ENCODE measurements around the gene EMP2.
"Not testable (repeated sequence)": the region's sequence is repeated elsewhere in the genome, so short reads cannot be mapped to it uniquely, and the experiment has no call there.

The EMP2 gene

DNA sequence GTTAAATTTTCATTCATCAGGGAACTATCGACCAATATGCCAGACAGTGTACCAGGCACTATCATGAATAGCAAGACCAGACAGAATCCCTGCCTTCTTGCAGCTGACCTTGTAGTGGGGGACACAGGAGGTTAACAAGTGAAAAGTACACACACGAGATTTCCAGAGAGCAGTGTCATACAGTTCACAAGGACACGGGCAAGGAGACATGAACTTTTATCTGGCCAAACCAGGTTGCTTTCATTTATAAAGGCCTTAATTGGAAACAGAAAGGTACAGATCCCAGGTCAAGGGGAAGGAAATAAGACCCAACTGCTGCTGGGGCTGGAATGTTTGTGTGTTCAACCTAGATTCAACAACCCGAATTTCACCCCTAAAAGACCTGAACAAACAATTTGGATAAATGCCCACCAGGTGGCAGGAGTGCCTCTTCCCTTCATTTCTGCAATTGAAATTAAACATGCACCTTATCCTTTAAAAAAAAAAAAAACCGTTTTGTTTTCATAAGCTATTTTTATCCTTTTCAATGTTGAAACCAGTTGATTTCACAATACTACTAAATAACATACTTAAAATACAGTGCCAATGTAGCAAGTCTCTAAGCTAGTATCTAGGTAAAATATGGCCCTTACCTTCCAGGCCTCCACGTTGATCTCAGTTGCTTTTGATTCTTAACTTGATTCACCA, 65.9 kb downstream of the EMP2 start:
- Histone ChIP-seq H3K36me3 (ENCODE audit: control insufficient read depth, insufficient read depth, low read length) (no peaks in the 10 kb centered on the region), H3K4me3 (ENCODE audit: insufficient read depth, low read depth, low read length) (no peak overlapping the region), H3K9me3 (ENCODE audit: control insufficient read depth, low read length) (no peaks in the 10 kb centered on the region), H3K27me3 (ENCODE audit: control insufficient read depth, insufficient read depth, low read length, poor library complexity, severe bottlenecking) (no peaks in the 10 kb centered on the region), H3K4me1 (ENCODE audit: control insufficient read depth, insufficient read depth, low read length) (no peaks in the 10 kb centered on the region), H3K27ac (ENCODE audit: insufficient read depth, low read depth, low read length, poor library complexity, severe bottlenecking) (no peak overlapping the region)
- 68 to 70% methylated on average over 6 of the region's 6 CpGs for WGBS, 2 experiments

DNA sequence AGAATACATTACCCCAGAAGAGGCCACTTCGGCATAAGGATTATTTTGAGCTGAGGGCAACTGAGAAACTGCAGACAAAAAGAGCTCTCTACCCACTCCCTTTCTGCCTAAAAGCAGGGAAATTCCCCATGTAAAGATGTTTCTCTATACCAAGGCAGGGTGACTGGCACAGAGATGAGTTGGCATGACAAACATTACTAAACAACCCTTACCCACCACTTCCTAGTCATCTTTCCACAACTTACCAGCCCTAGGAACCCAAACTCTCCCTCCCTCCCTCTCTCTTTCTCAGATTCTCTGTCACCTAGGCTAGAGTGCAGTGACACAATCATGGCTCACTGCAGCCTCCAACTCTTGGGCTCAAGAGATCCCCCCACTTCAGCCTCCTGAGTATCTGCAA, 68.6 kb downstream of the EMP2 start:
- 90 to 96% methylated on average over 1 of the region's 1 CpG for WGBS, 2 experiments
- H3K9me3 ChIP-seq (ENCODE audit: control insufficient read depth, low read length), result no peaks in the 10 kb centered on the region
- H3K27me3 ChIP-seq (ENCODE audit: control insufficient read depth, insufficient read depth, low read length, poor library complexity, severe bottlenecking), result no peaks in the 10 kb centered on the region
- no peaks in the 10 kb centered on the region for H3K36me3 ChIP-seq (ENCODE audit: control insufficient read depth, insufficient read depth, low read length)
- H3K4me1 ChIP-seq (ENCODE audit: control insufficient read depth, insufficient read depth, low read length), result no peaks in the 10 kb centered on the region
- no peak overlapping the region for H3K4me3 ChIP-seq (ENCODE audit: insufficient read depth, low read depth, low read length)
- no peak overlapping the region for H3K27ac ChIP-seq (ENCODE audit: insufficient read depth, low read depth, low read length, poor library complexity, severe bottlenecking)

DNA sequence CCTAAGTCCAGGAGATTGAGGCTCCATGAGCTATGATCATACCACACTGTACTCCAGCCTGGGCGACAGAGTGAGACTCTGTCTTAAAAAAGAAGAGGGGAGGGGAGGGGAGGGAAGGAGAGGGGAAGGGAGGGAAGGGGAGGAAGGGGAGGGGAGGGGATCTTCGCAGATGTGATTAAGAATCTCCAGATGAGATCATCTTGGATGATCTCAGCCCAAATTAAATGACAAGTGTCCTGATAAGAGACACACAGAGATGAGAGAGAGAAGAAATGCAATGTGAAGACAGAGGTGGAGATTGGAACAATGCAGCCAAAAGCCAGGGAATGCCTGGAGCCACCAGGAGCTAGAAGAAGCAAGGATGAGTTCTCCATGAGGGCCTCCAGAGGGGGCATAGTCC, 70.1 kb downstream of the EMP2 start:
- 74 to 87% methylated on average over 2 of the region's 2 CpGs for WGBS, 2 experiments
- no peak overlapping the region for H3K27ac ChIP-seq (ENCODE audit: insufficient read depth, low read depth, low read length, poor library complexity, severe bottlenecking)
- H3K36me3 ChIP-seq (ENCODE audit: control insufficient read depth, insufficient read depth, low read length), result no peaks in the 10 kb centered on the region
- no peaks in the 10 kb centered on the region for H3K9me3 ChIP-seq (ENCODE audit: control insufficient read depth, low read length)
- no peaks in the 10 kb centered on the region for H3K27me3 ChIP-seq (ENCODE audit: control insufficient read depth, insufficient read depth, low read length, poor library complexity, severe bottlenecking)
- H3K4me1 ChIP-seq (ENCODE audit: control insufficient read depth, insufficient read depth, low read length), result no peaks in the 10 kb centered on the region
- no peak overlapping the region for H3K4me3 ChIP-seq (ENCODE audit: insufficient read depth, low read depth, low read length)

DNA sequence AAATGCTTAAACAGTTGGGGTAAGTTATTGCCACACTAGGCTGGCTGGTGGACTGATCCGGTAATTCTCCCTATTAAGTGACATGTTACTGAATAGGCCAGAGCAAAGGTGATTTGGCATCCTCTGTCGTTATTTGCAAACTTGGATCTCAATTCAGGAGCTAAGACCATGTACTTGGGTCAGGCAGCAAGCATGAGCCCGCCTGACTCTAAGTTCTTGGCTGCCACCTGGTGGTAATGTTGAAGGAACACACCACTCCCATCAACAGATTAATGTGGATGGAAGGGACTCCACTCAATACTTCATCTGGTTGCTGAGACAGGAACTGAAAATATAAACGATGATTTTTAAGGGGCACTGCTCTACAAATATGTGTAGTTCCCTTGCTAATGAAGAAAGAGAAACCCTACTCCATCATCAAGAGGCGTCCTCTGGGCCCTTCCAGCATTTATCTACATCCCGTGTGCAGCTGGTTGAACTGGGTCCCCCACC, 70.8 kb downstream of the EMP2 start:
- H3K27ac ChIP-seq (ENCODE audit: insufficient read depth, low read depth, low read length, poor library complexity, severe bottlenecking), result no peak overlapping the region
- H3K27me3 ChIP-seq (ENCODE audit: control insufficient read depth, insufficient read depth, low read length, poor library complexity, severe bottlenecking), result no peaks in the 10 kb centered on the region
- H3K36me3 ChIP-seq (ENCODE audit: control insufficient read depth, insufficient read depth, low read length), result no peaks in the 10 kb centered on the region
- WGBS, 2 experiments, result 21 to 23% methylated on average over 6 of the region's 6 CpGs
- H3K4me1 ChIP-seq (ENCODE audit: control insufficient read depth, insufficient read depth, low read length), result no peaks in the 10 kb centered on the region
- no peaks in the 10 kb centered on the region for H3K9me3 ChIP-seq (ENCODE audit: control insufficient read depth, low read length)
- H3K4me3 ChIP-seq (ENCODE audit: insufficient read depth, low read depth, low read length), result no peak overlapping the region

DNA sequence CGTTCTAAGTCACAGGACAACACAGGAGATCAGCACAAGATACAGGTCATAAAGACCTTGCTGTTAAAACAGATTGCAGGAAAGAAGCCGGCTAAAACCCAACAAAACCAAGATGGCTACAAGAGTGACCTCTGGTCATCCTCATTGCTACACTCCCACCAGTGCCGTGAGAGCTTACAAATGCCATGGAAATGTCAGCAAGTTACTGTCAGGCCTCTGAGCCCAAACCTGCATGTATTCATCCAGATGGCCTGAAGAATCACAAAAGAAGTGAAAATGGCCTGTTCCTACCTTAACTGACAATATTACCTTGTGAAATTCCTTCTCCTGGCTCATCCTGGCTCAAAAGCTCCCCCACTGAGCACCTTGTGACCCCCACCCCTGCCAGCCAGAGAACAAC, 75.1 kb downstream of the EMP2 start:
- not testable (repeated sequence) for H3K36me3 ChIP-seq (ENCODE audit: control insufficient read depth, insufficient read depth, low read length); H3K27ac ChIP-seq (ENCODE audit: insufficient read depth, low read depth, low read length, poor library complexity, severe bottlenecking); H3K4me3 ChIP-seq (ENCODE audit: insufficient read depth, low read depth, low read length); H3K27me3 ChIP-seq (ENCODE audit: control insufficient read depth, insufficient read depth, low read length, poor library complexity, severe bottlenecking); H3K4me1 ChIP-seq (ENCODE audit: control insufficient read depth, insufficient read depth, low read length); H3K9me3 ChIP-seq (ENCODE audit: control insufficient read depth, low read length)
- 76 to 78% methylated on average over 3 of the region's 3 CpGs for WGBS, 2 experiments

DNA sequence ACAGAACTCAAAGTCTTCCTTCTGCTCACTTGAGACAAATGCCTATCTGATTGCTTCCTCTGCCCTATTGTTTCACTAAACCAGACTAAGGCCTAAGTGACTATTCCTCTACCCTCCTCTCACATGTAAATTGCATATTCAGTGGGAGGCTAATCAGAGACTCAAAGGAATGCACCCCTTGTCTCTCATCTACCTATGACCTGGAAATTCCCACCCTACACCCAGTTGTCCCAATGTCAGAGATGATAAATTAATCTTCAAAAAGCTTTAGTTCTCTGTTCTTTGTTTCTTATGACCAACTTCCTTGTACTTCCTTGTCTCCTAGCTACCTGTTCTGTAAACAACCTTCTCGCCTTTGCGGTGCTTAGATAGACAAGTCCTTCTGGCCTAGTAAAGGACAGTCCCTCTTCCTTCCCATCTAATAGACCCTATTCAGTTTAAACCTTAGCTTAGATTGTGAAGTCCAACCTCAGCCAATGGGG, 76.0 kb downstream of the EMP2 start:
- Histone ChIP-seq H3K27ac (ENCODE audit: insufficient read depth, low read depth, low read length, poor library complexity, severe bottlenecking) (no peak overlapping the region), H3K4me3 (ENCODE audit: insufficient read depth, low read depth, low read length) (no peak overlapping the region), H3K27me3 (ENCODE audit: control insufficient read depth, insufficient read depth, low read length, poor library complexity, severe bottlenecking) (no peaks in the 10 kb centered on the region), H3K9me3 (ENCODE audit: control insufficient read depth, low read length) (peaks cover 4% of the 10 kb centered on the region), H3K4me1 (ENCODE audit: control insufficient read depth, insufficient read depth, low read length) (no peaks in the 10 kb centered on the region), H3K36me3 (ENCODE audit: control insufficient read depth, insufficient read depth, low read length) (no peaks in the 10 kb centered on the region)
- WGBS, 2 experiments, result 98 to 100% methylated on average over 2 of the region's 2 CpGs

DNA sequence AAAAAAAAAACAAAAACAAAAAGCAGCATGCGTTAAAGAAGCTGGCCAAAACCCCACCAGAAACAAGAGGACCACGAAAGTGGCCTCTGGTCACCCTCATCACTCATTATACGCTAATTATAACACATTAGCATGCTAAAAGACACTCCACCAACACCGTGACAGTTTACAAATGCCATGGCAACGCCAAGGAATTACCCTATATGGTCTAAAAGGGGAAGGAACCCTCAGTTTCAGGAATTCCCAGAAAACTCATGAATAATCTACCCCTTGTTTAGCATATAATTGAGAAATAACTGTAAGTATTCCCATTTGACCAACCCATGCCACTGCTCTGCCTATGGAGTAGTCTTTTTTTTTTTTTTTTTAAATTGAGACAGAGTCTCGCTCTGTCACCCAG, 77.6 kb downstream of the EMP2 start:
- H3K9me3 ChIP-seq (ENCODE audit: control insufficient read depth, low read length), result peaks cover 4% of the 10 kb centered on the region
- H3K36me3 ChIP-seq (ENCODE audit: control insufficient read depth, insufficient read depth, low read length), result no peaks in the 10 kb centered on the region
- no peak overlapping the region for H3K4me3 ChIP-seq (ENCODE audit: insufficient read depth, low read depth, low read length)
- H3K27ac ChIP-seq (ENCODE audit: insufficient read depth, low read depth, low read length, poor library complexity, severe bottlenecking), result no peak overlapping the region
- WGBS, 2 experiments, result 83 to 91% methylated on average over 6 of the region's 6 CpGs
- no peaks in the 10 kb centered on the region for H3K4me1 ChIP-seq (ENCODE audit: control insufficient read depth, insufficient read depth, low read length)
- H3K27me3 ChIP-seq (ENCODE audit: control insufficient read depth, insufficient read depth, low read length, poor library complexity, severe bottlenecking), result no peaks in the 10 kb centered on the region

DNA sequence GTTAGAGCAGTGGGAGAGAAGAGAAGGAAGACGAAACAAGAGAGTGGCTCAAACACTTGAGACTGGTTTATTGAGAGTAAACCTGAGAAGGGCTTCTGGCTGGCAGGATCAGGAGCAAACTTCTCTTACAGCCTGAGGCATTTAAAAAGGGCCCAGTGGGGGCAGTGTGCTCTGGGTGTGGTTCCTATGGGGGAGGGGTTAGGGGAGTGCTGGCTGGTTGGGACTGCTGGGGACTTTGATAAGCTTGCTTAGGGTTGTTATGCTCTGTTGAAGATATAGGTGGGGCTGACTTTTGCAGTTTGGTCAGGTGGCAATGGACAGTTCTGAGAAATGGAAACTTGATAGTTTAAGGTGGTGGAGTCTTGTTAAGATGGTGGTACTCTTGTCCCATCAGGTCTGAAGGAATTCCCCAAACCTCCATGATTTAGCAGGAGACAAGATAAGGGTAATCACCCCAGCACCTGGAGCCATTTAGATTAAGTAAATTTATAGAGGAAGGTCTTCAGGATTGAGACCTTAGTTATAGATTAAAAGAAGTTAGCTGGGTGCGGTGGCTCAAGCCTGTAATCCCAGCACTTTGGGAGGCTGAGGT, 79.3 kb downstream of the EMP2 start:
- Histone ChIP-seq H3K27me3 (ENCODE audit: control insufficient read depth, insufficient read depth, low read length, poor library complexity, severe bottlenecking) (no peaks in the 10 kb centered on the region), H3K9me3 (ENCODE audit: control insufficient read depth, low read length) (peaks cover 4% of the 10 kb centered on the region), H3K4me1 (ENCODE audit: control insufficient read depth, insufficient read depth, low read length) (no peaks in the 10 kb centered on the region), H3K4me3 (ENCODE audit: insufficient read depth, low read depth, low read length) (no peak overlapping the region), H3K36me3 (ENCODE audit: control insufficient read depth, insufficient read depth, low read length) (no peaks in the 10 kb centered on the region), H3K27ac (ENCODE audit: insufficient read depth, low read depth, low read length, poor library complexity, severe bottlenecking) (no peak overlapping the region)
- WGBS, 2 experiments, result 94 to 100% methylated on average over 2 of the region's 2 CpGs

DNA sequence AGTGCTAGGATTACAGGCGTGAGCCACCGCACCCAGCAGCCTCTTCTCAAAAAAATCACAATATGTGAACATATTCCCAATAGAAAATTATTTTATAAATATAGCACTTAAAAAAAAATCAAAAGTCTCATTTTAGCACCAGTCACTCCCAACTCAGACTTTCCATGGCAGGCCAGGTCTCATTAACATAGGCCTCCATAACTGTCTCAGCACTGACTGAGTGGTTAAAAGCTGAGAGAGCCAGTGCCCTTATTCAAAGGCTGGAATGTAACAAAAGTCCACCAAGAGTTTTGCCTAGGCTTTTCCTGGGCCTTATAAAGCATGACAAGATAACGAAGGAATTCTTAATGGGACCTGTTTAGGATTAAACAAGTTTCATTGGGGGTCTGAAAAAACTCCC, 79.8 kb downstream of the EMP2 start:
- peaks cover 4% of the 10 kb centered on the region for H3K9me3 ChIP-seq (ENCODE audit: control insufficient read depth, low read length)
- no peaks in the 10 kb centered on the region for H3K27me3 ChIP-seq (ENCODE audit: control insufficient read depth, insufficient read depth, low read length, poor library complexity, severe bottlenecking)
- no peak overlapping the region for H3K27ac ChIP-seq (ENCODE audit: insufficient read depth, low read depth, low read length, poor library complexity, severe bottlenecking)
- WGBS, 2 experiments, result 97 to 99% methylated on average over 3 of the region's 3 CpGs
- no peaks in the 10 kb centered on the region for H3K36me3 ChIP-seq (ENCODE audit: control insufficient read depth, insufficient read depth, low read length)
- H3K4me1 ChIP-seq (ENCODE audit: control insufficient read depth, insufficient read depth, low read length), result no peaks in the 10 kb centered on the region
- H3K4me3 ChIP-seq (ENCODE audit: insufficient read depth, low read depth, low read length), result no peak overlapping the region

DNA sequence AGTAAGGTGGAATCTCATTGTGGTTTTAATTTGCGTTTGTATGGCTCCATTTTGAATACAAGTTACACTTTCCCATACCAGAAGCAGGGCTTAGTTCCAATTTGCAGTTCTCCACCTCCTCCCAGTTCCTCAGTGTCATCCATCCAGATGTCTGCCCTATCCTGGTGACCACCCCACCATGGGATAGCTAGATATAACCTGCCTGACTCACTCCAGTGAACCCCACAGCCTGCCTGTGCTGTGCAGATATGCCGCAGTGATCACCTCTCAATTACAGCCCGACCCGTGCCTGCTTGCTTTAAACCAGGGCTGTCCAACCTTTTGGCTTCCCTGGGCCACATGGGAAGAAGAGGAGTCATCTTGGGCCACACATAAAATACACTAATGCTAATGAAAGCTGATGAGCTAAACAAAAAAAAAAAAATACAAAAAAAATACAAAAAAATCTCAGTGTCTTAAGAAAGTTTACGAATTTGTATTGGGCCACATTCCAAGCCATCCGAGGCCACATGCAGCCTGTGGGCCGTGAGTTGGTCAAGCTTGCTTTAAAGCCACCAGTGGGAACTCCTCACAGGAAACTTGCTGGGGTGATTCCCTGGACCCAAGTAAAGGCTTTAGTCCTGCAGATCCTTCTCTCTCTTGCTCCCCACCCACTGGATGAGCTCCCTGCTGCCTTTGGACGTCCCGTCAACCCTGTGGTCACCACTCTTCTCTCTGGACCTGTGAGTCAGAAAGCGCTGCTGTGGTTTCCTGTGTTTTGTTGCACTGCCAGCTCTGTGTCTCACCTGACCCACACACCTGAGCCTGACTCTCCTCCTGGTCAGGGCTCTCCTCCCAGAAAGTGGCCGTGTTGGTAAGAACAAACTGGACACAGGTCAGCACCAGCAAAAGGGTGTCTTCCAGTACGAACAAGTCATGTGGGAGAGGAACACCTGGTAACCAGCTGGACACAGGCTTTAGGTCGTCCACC, 83.0 kb downstream of the EMP2 start:
- no peaks in the 10 kb centered on the region for H3K27me3 ChIP-seq (ENCODE audit: control insufficient read depth, insufficient read depth, low read length, poor library complexity, severe bottlenecking)
- no peaks in the 10 kb centered on the region for H3K36me3 ChIP-seq (ENCODE audit: control insufficient read depth, insufficient read depth, low read length)
- no peak overlapping the region for H3K27ac ChIP-seq (ENCODE audit: insufficient read depth, low read depth, low read length, poor library complexity, severe bottlenecking)
- no peaks in the 10 kb centered on the region for H3K4me1 ChIP-seq (ENCODE audit: control insufficient read depth, insufficient read depth, low read length)
- no peak overlapping the region for H3K4me3 ChIP-seq (ENCODE audit: insufficient read depth, low read depth, low read length)
- H3K9me3 ChIP-seq (ENCODE audit: control insufficient read depth, low read length), result peaks cover 4% of the 10 kb centered on the region
- WGBS, 2 experiments, result 94 to 95% methylated on average over 13 of the region's 13 CpGs

All from ectodermal cell (in vitro differentiated cells).